NCI-H345 treated with DMSO at 0.1 percent for 48 hours (cell line): ENCODE data around the gene DLG4.
"Not testable (repeated sequence)": the region's sequence is repeated elsewhere in the genome, so short reads cannot be mapped to it uniquely, and the experiment has no call there.

Source experiments
- DNase-seq: peaks from one replicate; lab custom pipeline; 2025; ENCODE audit not compliant: unreplicated experiment; lab: John Stamatoyannopoulos, UW

The DLG4 gene

DNA sequence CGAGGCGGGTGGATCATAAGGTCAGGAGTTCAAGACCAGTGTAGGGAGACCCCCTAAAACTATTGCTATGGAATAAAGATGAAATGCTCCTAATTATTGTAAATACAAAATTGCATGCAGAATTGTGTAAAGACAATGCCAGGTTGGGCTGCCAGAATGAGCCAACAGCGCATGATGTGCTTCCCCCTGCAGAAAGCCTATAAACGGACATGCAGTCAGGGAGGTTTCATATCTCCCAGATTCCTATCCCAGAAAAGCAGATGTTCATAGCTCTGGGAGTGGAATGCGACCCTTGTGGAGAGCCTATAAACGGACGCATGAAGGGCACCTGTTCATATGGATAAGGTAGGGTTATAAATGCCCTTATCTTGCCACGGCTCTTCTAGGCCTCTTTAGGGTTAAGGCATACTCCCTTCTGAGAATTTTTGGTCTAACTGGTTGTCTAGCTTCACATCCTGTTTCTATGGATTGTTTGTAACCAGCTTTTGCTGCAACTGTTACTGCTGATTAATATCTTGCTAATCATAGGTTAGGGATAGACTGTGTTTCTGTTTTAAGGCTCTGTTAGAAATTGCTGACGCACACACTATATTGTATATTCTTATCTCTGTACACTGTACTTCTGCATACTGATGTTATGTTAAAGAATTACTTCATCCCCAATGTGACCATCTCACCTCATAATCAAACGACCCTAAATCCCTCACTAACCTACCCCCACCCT, 50.6 kb downstream of the DLG4 start:
- not testable (repeated sequence) for DNase-seq

DNA sequence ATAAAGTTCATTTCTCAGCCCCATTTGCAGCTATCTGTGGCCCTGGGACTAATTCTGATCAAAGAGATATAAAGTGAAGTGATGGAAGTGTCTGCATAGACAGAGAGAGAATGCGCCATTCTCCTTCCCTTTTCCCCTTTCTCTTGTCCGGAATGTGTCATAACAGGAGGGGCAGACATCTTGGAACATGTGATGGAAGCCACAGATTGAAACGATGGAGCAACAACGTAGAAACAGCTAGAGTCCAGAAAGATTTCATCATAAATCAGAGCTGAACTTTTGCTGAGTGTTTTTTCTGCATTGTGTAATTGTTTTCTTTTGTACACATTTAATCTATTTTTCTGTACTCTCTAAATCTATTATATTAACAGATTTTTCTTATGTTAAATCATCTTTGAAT, 51.8 kb downstream of the DLG4 start:
- DNase-seq: no peak

DNA sequence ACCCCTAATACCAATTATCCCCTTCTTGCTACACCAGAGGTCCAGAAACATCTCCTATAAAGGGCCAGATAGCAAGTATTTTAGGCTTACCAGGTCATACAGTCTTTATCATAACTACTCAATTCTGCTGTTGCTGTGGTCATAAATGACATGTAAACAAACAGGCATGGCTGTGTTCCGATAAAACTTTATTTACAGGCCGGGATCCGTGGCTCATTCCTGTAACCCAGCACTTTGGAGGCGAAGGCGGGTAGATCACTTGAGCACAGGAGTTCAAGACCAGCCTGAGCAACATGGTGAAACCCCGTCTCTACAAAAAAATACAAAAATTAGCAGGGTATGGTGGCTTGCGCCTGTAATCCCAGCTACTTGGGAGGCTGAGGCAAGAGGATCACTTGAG, 52.8 kb downstream of the DLG4 start:
- no peak for DNase-seq

GRCh38 chr17:7159571-7159970, 60.1 kb downstream of the DLG4 start:
- DNase-seq: not testable (repeated sequence)

DNA sequence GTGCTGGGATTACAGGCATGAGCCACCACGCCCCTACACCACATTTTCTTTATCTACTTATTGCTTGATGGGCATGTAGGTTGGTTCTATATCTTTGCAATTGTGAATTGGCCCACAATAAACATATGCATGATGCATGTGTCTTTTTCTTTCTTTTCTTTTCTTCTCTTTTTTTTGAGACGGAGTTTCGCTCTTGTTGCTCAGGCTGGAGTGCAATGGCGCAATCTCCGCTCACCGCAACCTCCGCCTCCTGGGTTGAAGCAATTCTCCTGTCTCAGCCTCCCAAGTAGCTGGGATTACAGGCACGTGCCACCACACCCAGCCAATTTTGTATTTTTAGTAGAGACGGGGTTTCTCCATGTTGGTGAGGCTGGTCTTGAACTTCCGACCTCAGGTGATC, 61.2 kb downstream of the DLG4 start:
- DNase-seq: not testable (repeated sequence)

GRCh38 chr17:7156342-7156940, 63.2 kb downstream of the DLG4 start:
- DNase-seq: no peak

GRCh38 chr17:7147772-7148171, 71.9 kb downstream of the DLG4 start:
- no peak for DNase-seq

GRCh38 chr17:7146115-7146514, 73.5 kb downstream of the DLG4 start:
- no peak for DNase-seq

DNA sequence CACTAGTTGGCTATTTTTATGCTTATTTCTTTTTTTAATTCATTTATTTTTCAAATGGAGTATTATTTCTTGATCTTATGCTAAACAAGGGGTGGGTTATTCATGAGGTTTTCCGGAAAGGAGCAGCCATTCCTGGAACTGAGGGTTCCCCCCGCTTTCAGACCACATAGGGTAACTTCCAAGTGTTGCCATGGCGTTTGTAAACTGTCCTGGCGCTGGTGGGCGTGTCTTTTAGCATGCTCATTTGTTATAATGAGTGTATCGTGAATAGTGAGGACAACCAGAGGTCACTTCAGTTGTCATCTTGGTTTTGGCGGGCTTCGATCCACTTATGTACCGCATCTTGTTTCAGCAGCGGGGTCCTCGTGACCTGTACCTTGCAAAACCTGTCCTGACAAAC, 75.4 kb downstream of the DLG4 start:
- DNase-seq: no peak

- DNase-seq: no peak
These were observed 77.8 kb downstream of the DLG4 start for GRCh38 chr17:7141824-7142223.

DNA sequence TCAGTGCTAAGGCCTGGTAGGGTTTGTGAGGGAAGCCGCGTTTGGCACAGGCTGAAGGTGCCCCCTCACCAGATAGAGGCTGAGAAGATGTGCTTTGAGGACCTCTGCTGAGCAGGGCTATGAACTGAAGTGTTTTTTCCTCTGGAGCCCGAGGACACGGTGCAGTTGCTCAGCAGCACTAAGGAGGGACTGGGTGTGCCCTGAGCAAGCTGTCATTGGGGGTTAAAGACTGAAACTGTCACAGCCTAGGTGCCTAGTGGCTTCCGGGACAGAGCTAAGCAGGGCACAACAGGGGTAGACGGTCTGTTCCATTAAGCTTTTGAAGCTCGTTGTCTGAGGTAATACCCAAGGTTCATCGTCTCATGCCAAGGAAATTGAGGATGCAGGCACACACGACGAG, 80.2 kb downstream of the DLG4 start:
- no peak for DNase-seq

GRCh38 chr17:7138800-7139381, 80.7 kb downstream of the DLG4 start:
- no peak for DNase-seq

DNA sequence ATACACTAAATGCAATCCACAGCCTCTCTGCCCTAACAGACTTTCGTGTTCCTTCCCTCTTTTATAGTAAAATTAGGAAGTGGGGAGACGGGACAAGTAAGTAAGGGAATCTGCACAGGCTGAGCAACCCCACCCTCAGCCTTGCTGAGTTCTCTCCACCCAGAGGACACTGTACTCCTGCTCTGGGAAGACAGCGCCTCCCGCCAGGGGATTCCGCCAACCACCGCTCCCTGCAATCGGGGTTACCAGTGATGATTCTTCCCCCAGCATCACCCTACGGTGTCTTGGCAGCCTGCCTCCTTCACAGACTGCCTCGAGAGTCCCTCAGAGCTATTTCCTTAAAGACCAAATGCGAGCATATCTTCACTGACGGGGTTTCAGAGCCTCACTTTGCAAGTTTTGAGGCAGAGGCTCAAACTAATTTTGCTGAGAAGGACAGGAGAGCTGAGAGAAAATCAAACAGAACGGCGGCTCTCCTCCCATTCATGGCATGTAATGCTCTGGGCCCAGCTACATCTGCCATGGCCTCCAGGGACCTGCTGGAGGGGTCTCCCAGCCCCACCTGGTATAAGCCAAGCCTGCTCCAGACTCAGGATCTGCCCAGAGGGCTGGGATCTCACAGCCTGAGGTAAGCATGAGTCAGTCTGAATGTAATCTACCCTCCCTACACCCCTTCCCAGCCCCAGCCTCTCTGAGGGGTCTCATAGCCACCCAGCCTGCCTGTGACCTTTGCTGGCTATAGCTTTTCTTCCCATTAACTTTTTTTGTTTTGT, 82.3 kb downstream of the DLG4 start:
- no peak for DNase-seq
